ENCODE results near the gene MTERF4. TPM values are rescaled to one million over a fixed set of nuclear protein-coding genes. Genes with fewer than 3 reads are reported as not detected.

Gene MTERF4
- polyA plus RNA-seq, 1 donor from 2014 or later, result 142 TPM

DNA sequence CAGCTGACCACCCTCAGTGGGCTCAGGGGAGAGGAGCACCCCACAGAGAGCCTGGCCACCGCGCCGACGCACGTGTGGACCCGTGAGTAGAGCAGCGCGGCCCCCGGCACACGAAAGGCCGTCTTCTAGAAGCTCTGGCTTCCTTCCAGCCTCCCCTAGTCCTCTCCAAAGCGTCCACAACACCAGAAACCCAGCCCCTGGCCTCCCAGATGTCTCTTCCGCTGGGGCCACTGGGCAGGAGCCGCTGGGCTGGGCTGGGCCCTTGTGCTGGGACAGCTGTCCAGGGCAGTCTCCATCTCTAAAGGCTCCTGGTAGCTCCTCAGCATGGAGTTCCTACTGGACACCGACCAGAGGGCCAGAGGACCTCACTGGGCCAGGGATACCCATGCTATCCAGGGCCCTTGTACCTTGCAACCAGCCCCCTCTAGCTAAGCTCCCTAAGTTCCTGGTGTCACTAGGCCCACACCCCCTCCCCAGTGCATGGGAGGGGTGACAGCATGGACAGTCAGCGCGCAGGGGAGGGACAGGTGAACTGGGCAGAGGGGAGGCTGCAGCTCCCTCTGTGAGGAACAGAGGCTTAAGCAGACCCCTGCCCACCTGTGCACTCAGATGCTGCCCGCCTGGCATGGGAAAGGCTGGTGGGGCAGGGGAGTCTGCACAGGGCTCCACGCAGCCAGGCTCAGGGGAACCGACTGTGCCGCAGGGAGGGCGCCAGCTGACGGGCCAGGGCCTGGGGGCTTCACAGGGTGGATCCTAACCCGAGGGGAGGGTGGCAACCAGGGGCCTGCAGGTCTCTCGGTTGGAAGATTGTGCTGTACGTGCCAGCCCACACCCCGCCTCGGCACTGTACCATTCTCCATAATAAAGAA, 32.9 kb downstream of the MTERF4 start:
- no peak for TF ChIP-seq POLR2AphosphoS5 (IDR thresholded peaks at IDR 0.05)
- TF ChIP-seq, protein P1, sequence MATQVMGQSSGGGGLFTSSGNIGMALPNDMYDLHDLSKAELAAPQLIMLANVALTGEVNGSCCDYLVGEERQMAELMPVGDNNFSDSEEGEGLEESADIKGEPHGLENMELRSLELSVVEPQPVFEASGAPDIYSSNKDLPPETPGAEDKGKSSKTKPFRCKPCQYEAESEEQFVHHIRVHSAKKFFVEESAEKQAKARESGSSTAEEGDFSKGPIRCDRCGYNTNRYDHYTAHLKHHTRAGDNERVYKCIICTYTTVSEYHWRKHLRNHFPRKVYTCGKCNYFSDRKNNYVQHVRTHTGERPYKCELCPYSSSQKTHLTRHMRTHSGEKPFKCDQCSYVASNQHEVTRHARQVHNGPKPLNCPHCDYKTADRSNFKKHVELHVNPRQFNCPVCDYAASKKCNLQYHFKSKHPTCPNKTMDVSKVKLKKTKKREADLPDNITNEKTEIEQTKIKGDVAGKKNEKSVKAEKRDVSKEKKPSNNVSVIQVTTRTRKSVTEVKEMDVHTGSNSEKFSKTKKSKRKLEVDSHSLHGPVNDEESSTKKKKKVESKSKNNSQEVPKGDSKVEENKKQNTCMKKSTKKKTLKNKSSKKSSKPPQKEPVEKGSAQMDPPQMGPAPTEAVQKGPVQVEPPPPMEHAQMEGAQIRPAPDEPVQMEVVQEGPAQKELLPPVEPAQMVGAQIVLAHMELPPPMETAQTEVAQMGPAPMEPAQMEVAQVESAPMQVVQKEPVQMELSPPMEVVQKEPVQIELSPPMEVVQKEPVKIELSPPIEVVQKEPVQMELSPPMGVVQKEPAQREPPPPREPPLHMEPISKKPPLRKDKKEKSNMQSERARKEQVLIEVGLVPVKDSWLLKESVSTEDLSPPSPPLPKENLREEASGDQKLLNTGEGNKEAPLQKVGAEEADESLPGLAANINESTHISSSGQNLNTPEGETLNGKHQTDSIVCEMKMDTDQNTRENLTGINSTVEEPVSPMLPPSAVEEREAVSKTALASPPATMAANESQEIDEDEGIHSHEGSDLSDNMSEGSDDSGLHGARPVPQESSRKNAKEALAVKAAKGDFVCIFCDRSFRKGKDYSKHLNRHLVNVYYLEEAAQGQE (IDR thresholded peaks at IDR 0.05; ENCODE audit: borderline replicate concordance), result no peak
- TF ChIP-seq, protein P2, sequence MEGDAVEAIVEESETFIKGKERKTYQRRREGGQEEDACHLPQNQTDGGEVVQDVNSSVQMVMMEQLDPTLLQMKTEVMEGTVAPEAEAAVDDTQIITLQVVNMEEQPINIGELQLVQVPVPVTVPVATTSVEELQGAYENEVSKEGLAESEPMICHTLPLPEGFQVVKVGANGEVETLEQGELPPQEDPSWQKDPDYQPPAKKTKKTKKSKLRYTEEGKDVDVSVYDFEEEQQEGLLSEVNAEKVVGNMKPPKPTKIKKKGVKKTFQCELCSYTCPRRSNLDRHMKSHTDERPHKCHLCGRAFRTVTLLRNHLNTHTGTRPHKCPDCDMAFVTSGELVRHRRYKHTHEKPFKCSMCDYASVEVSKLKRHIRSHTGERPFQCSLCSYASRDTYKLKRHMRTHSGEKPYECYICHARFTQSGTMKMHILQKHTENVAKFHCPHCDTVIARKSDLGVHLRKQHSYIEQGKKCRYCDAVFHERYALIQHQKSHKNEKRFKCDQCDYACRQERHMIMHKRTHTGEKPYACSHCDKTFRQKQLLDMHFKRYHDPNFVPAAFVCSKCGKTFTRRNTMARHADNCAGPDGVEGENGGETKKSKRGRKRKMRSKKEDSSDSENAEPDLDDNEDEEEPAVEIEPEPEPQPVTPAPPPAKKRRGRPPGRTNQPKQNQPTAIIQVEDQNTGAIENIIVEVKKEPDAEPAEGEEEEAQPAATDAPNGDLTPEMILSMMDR (IDR thresholded peaks at IDR 0.05; ENCODE audit: poor library complexity, severe bottlenecking), result no peak
- no peak for TF ChIP-seq EZH2 (IDR thresholded peaks at IDR 0.05; ENCODE audit: borderline replicate concordance, insufficient read depth, low read length, poor library complexity, severe bottlenecking)
- no peak for TF ChIP-seq MXI1 (conservative IDR thresholded peaks at IDR 0.05; ENCODE audit: poor library complexity, severe bottlenecking)
- TF ChIP-seq RAD21 (conservative IDR thresholded peaks at IDR 0.05), result no peak
- no peak for TF ChIP-seq SMC3 (conservative IDR thresholded peaks at IDR 0.05; ENCODE audit: poor library complexity)
- no peak for TF ChIP-seq EP300 (conservative IDR thresholded peaks at IDR 0.05; ENCODE audit: poor library complexity, severe bottlenecking)
- no peak for TF ChIP-seq TAF1 (IDR thresholded peaks at IDR 0.05; ENCODE audit: low read depth)
- no peaks in the 10 kb centered on the region for H3K36me3 ChIP-seq (ENCODE audit: insufficient read depth, low read length)
- no peak overlapping the region for H2AFZ ChIP-seq (ENCODE audit: low read depth, low read length)
- H3K27me3 ChIP-seq (ENCODE audit: insufficient read depth, low read depth, low read length), result no peaks in the 10 kb centered on the region
- H3K9me2 ChIP-seq (ENCODE audit: insufficient read depth, low read length), result no peaks in the 10 kb centered on the region
- no peak overlapping the region for H3K27ac ChIP-seq (ENCODE audit: low read length)
- no peak overlapping the region for H3K9ac ChIP-seq (ENCODE audit: low read length)
- H3K9me3 ChIP-seq (ENCODE audit: low read length), result no peaks in the 10 kb centered on the region
- H3K4me2 ChIP-seq (ENCODE audit: low read length), result no peak overlapping the region
- H4K20me1 ChIP-seq (ENCODE audit: insufficient read depth), result no peaks in the 10 kb centered on the region
- H3F3A ChIP-seq (ENCODE audit: insufficient read depth, low read length, poor library complexity, severe bottlenecking), result no peaks in the 10 kb centered on the region
- H3K79me2 ChIP-seq (replicated peaks; ENCODE audit: insufficient read depth, low read length), result no peaks in the 10 kb centered on the region
- H3K4me3 ChIP-seq (ENCODE audit: low read length), result no peak overlapping the region

DNA sequence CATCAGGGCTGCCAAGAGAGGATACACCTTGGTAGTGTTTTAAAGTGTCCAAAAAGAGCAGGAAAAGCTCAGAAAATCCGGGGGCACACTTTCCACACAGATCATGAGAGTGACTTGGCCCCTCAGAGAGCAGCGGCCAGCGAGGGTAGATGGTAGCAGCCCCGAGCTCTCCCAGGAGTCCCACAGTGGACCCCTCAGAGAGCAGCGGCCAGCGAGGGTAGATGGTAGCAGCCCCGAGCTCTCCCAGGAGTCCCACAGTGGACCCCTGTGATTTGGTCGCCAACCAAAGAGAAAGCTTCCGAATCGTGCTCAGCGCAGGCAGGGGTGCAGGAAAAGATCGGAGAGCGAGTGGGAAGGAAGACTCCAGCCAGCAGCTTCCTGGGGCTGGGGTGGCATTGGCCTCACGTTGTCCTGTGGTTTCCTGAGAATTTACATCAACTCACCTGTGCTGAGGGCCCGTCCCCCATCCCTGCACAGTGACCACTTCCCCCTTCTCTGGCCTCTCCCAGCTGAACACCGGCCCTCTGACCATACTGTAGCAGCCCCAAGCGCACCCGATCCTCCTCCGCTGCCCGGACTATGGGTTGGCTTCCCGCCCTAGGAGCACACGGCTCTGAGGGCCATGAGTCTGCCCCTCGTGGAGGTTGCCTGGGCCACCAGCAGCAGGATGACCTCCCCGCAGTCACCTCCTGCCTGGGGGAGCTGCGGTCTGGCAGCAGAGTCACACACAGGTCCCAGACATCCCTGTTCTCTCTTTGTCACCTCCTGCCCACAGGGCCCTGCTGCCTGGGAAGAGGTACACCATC, 33.7 kb downstream of the MTERF4 start:
- Histone ChIP-seq H3K27me3 (ENCODE audit: insufficient read depth, low read depth, low read length) (no peaks in the 10 kb centered on the region), H4K20me1 (ENCODE audit: insufficient read depth) (no peaks in the 10 kb centered on the region), H3K36me3 (ENCODE audit: insufficient read depth, low read length) (no peaks in the 10 kb centered on the region), H3K27ac (ENCODE audit: low read length) (no peak overlapping the region), H3F3A (ENCODE audit: insufficient read depth, low read length, poor library complexity, severe bottlenecking) (no peaks in the 10 kb centered on the region), H3K79me2 (replicated peaks; ENCODE audit: insufficient read depth, low read length) (no peaks in the 10 kb centered on the region), H3K9me2 (ENCODE audit: insufficient read depth, low read length) (no peaks in the 10 kb centered on the region), H3K4me2 (ENCODE audit: low read length) (no peak overlapping the region), H3K9me3 (ENCODE audit: low read length) (no peaks in the 10 kb centered on the region), H3K4me3 (ENCODE audit: low read length) (no peak overlapping the region), H3K9ac (ENCODE audit: low read length) (no peak overlapping the region), H2AFZ (ENCODE audit: low read depth, low read length) (no peak overlapping the region)
- TF ChIP-seq RAD21 (conservative IDR thresholded peaks at IDR 0.05) (no peak), SMC3 (conservative IDR thresholded peaks at IDR 0.05; ENCODE audit: poor library complexity) (no peak), MXI1 (conservative IDR thresholded peaks at IDR 0.05; ENCODE audit: poor library complexity, severe bottlenecking) (no peak)
